Testis (tissue), 5 donors: ENCODE results near the gene SLC4A5. TPM values are rescaled to one million over a fixed set of nuclear protein-coding genes. Genes with fewer than 3 reads are reported as not detected.

ENCODE experiments used
- DNase-seq: peaks from one replicate; pipeline ENCODE4 v3.0.0-alpha.2; 2019
- H3K27ac ChIP-seq, 2 donors: fragments of 200-600 bp; sonication (generic); one replicate each; pipeline ENCODE4 v1.5.1; 2019
- H3K27me3 ChIP-seq: fragments of 200-600 bp; sonication (generic); one replicate; pipeline ENCODE4 v1.5.1; 2019
- H3K36me3 ChIP-seq: fragments of 200-600 bp; sonication (generic); one replicate; pipeline ENCODE4 v1.5.1; 2017; ENCODE audit warnings: low read depth; ENCODE audit errors: missing control alignments
- H3K4me1 ChIP-seq: fragments of 200-600 bp; sonication (generic); one replicate; pipeline ENCODE4 v1.5.1; 2019
- H3K4me3 ChIP-seq, 2 donors: fragments of 200-600 bp; sonication (generic); one replicate each; pipeline ENCODE4 v1.5.1; 2017 to 2019
- H3K9me3 ChIP-seq: fragments of 200-600 bp; sonication (generic); one replicate; pipeline ENCODE4 v1.5.1; 2017
- CTCF ChIP-seq, 3 experiments: fragments of 450-650 bp in 2 of 3; fragments of 200-600 bp in 1 of 3; sonication (generic) in 1 of 3; IDR thresholded peaks; one replicate each; pipeline ENCODE4 v1.5.1; 2016 to 2019; ENCODE audit warnings: antibody characterized with exemption in 3 of 3, mild to moderate bottlenecking in 2 of 3, moderate library complexity in 1 of 3
- POLR2A ChIP-seq: fragments of 450-650 bp; IDR thresholded peaks from one replicate; pipeline ENCODE4 v1.6.1; 2017; ENCODE audit warnings: antibody characterized with exemption, mild to moderate bottlenecking, moderate library complexity
- whole genome bisulfite sequencing, 2 donors: methylation state at CpG; one replicate each; pipeline ENCODE4 v1.1.5; 2018; 5-methylcytosine and 5-hydroxymethylcytosine counted together
- intact Hi-C: fragments of 100-400 bp; cut with DNase I; formaldehyde crosslinking; loops from one replicate; pipeline ENCODE4 v1.15.1; 2023; ENCODE audit warnings: low total_unique reads
- long read RNA-seq, 2 donors: transcript quantifications; one replicate each; lab custom pipeline, GENCODE V29; 2026
- polyA plus RNA-seq: library from polyadenylated mRNA; stranded (reverse); fragments of 350-450 nt; fragmentation: Illumina TruSeq; extraction: RNeasy Lipid Tissue Mini Kit (QIAGEN cat#74804); gene quantifications from one replicate; pipeline ENCODE4 v1.2.3, GENCODE V29; 2014; ENCODE audit warnings: low read depth, low replicate concordance; ENCODE audit not compliant: insufficient read depth
- total RNA-seq, 2 donors: library from RNA; depleted of rRNA; stranded (reverse); fragments of >200 nt; gene quantifications; one replicate each; pipeline ENCODE4 v1.2.3, GENCODE V29; 2016

SLC4A5 gene
- total RNA-seq = 100 to 1,000 TPM; 113 to 188 TPM
- 40.3 TPM for polyA plus RNA-seq
- long read RNA-seq, donor 1 = 0 reads
- long read RNA-seq, donor 2 = 0 reads

- DNase-seq = peak; percentile 65
- H3K4me1 ChIP-seq = peaks cover 18% of the 10 kb centered on the region
- TF ChIP-seq POLR2A = no peak
- TF ChIP-seq CTCF (IDR thresholded peaks at IDR 0.05) = no peak
- H3K36me3 ChIP-seq = no peaks in the 10 kb centered on the region
- H3K9me3 ChIP-seq = no peaks in the 10 kb centered on the region
- no peaks in the 10 kb centered on the region for H3K27me3 ChIP-seq
- intact Hi-C loops = no loop called here
- 60 to 77% methylated on average over 2 of the region's 2 CpGs for WGBS, 2 donors
- H3K27ac ChIP-seq = peak within 1 kb of the TSS; percentile 70 to 77
- H3K4me3 ChIP-seq = peak within 1 kb of the TSS in 1 of 2 donors; percentile 18
These were observed at the start of gene SLC4A5 for GRCh38 chr2:74343316-74343715. Gene SLC4A5, minus strand, starts transcription at chr2:74343416. Its CDS starts 28,393 bp downstream, at chr2:74315023.

GRCh38 chr2:74392449-74392743 is 49.2 kb upstream of the SLC4A5 start:
- TF ChIP-seq POLR2A = no peak
- no peak for TF ChIP-seq CTCF (IDR thresholded peaks at IDR 0.05)
- H3K27me3 ChIP-seq = no peaks in the 10 kb centered on the region

GRCh38 chr2:74391580-74392448 is 48.6 kb upstream of the SLC4A5 start:
- intact Hi-C loops = no loop called here
- Histone ChIP-seq H3K4me3 (peak overlapping the region; percentile 95 to 98), H3K9me3 (no peaks in the 10 kb centered on the region), H3K36me3 (no peaks in the 10 kb centered on the region), H3K27ac (peak overlapping the region; percentile 87 to 89), H3K27me3 (no peaks in the 10 kb centered on the region), H3K4me1 (peaks cover 15% of the 10 kb centered on the region)
- 1% methylated on average over 17 to 61 of the region's 62 CpGs for WGBS, 2 donors
- TF ChIP-seq CTCF (IDR thresholded peaks at IDR 0.05) (peak; percentile 96 to 99 (median 98)), POLR2A (no peak)
- peak; percentile 95 for DNase-seq

More at GRCh38 chr2:74392449-74392743, 49.2 kb upstream of the SLC4A5 start:
- Histone ChIP-seq H3K27ac (peak overlapping the region; percentile 87 to 89), H3K4me1 (peaks cover 15% of the 10 kb centered on the region), H3K4me3 (peak overlapping the region; percentile 95 to 98), H3K36me3 (no peaks in the 10 kb centered on the region), H3K9me3 (no peaks in the 10 kb centered on the region)
- intact Hi-C loops = no loop called here
- no peak for DNase-seq
- WGBS, 2 donors = 48% methylated on average over 13 of the region's 13 CpGs

GRCh38 chr2:74391209-74391579 is 48.0 kb upstream of the SLC4A5 start:
- no peaks in the 10 kb centered on the region for H3K36me3 ChIP-seq
- TF ChIP-seq POLR2A (no peak), CTCF (IDR thresholded peaks at IDR 0.05) (no peak)
- intact Hi-C loops = no loop called here
- no peak for DNase-seq
- no peaks in the 10 kb centered on the region for H3K9me3 ChIP-seq
- H3K4me1 ChIP-seq = peaks cover 15% of the 10 kb centered on the region
- H3K27ac ChIP-seq = peak overlapping the region; percentile 87 to 89
- peak overlapping the region; percentile 95 to 98 for H3K4me3 ChIP-seq
- 0% methylated on average over 10 to 11 of the region's 11 CpGs for WGBS, 2 donors
- no peaks in the 10 kb centered on the region for H3K27me3 ChIP-seq
